Measurements from ENCODE around the gene ZFX.
"Not testable (repeated sequence)": the region's sequence is repeated elsewhere in the genome, so short reads cannot be mapped to it uniquely, and the experiment has no call there.

Gene ZFX

GRCh38 chrX:24153178-24153795 lies 3.8 kb downstream of the ZFX start:
- Histone ChIP-seq H3K4me1 (ENCODE audit: insufficient read depth, low read length) (peaks cover 8% of the 10 kb centered on the region; the same call in 1 of the 2 replicates), H3K27ac (ENCODE audit: low read depth, low read length) (no peak overlapping the region), H3K9ac (ENCODE audit: low read depth, low read length) (no peak overlapping the region), H3K4me3 (ENCODE audit: low read length) (no peak overlapping the region), H3K27me3 (ENCODE audit: insufficient read depth, low read length) (no peaks in the 10 kb centered on the region), H3K36me3 (ENCODE audit: insufficient read depth, low read length) (peaks cover 15% of the 10 kb centered on the region), H3K9me3 (ENCODE audit: insufficient read depth, low read depth, low read length) (no peaks in the 10 kb centered on the region)
- 59% methylated on average over 4 of the region's 4 CpGs for WGBS

GRCh38 chrX:24153796-24154189 lies 4.3 kb downstream of the ZFX start:
- Histone ChIP-seq H3K27ac (ENCODE audit: low read depth, low read length) (no peak overlapping the region), H3K9ac (ENCODE audit: low read depth, low read length) (no peak overlapping the region), H3K9me3 (ENCODE audit: insufficient read depth, low read depth, low read length) (no peaks in the 10 kb centered on the region), H3K36me3 (ENCODE audit: insufficient read depth, low read length) (peaks cover 15% of the 10 kb centered on the region), H3K4me1 (ENCODE audit: insufficient read depth, low read length) (peaks cover 8% of the 10 kb centered on the region; the same call in 1 of the 2 replicates), H3K27me3 (ENCODE audit: insufficient read depth, low read length) (no peaks in the 10 kb centered on the region), H3K4me3 (ENCODE audit: low read length) (no peak overlapping the region)
- WGBS, result 100% methylated on average over 2 of the region's 2 CpGs

- Histone ChIP-seq H3K4me3 (ENCODE audit: low read length) (no peak overlapping the region), H3K36me3 (ENCODE audit: insufficient read depth, low read length) (peaks cover 15% of the 10 kb centered on the region), H3K4me1 (ENCODE audit: insufficient read depth, low read length) (peaks cover 8% of the 10 kb centered on the region; the same call in 1 of the 2 replicates), H3K9ac (ENCODE audit: low read depth, low read length) (no peak overlapping the region), H3K27ac (ENCODE audit: low read depth, low read length) (no peak overlapping the region), H3K27me3 (ENCODE audit: insufficient read depth, low read length) (no peaks in the 10 kb centered on the region), H3K9me3 (ENCODE audit: insufficient read depth, low read depth, low read length) (no peaks in the 10 kb centered on the region)
- WGBS, result 86% methylated on average over 4 of the region's 8 CpGs
Measured at GRCh38 chrX:24154490-24155034, 5.0 kb downstream of the ZFX start.

- H3K9me3 ChIP-seq (ENCODE audit: insufficient read depth, low read depth, low read length); H3K9ac ChIP-seq (ENCODE audit: low read depth, low read length); H3K27me3 ChIP-seq (ENCODE audit: insufficient read depth, low read length); H3K27ac ChIP-seq (ENCODE audit: low read depth, low read length); H3K4me1 ChIP-seq (ENCODE audit: insufficient read depth, low read length); H3K4me3 ChIP-seq (ENCODE audit: low read length): not testable (repeated sequence)
- WGBS, result 91% methylated on average over 7 of the region's 7 CpGs
- H3K36me3 ChIP-seq (ENCODE audit: insufficient read depth, low read length), result peaks cover 15% of the 10 kb centered on the region
Measured at GRCh38 chrX:24155747-24156146, 6.2 kb downstream of the ZFX start.

GRCh38 chrX:24156177-24156576 lies 6.6 kb downstream of the ZFX start:
- H3K9me3 ChIP-seq (ENCODE audit: insufficient read depth, low read depth, low read length), result no peaks in the 10 kb centered on the region
- no peak overlapping the region for H3K4me3 ChIP-seq (ENCODE audit: low read length)
- H3K9ac ChIP-seq (ENCODE audit: low read depth, low read length), result no peak overlapping the region
- H3K4me1 ChIP-seq (ENCODE audit: insufficient read depth, low read length), result peaks cover 8% of the 10 kb centered on the region; the same call in 1 of the 2 replicates
- H3K27ac ChIP-seq (ENCODE audit: low read depth, low read length), result no peak overlapping the region
- H3K36me3 ChIP-seq (ENCODE audit: insufficient read depth, low read length), result peaks cover 15% of the 10 kb centered on the region
- WGBS, result 100% methylated on average over 2 of the region's 4 CpGs
- no peaks in the 10 kb centered on the region for H3K27me3 ChIP-seq (ENCODE audit: insufficient read depth, low read length)

- WGBS, result 97% methylated on average over 2 of the region's 4 CpGs
- H3K9ac ChIP-seq (ENCODE audit: low read depth, low read length), result no peak overlapping the region
- H3K4me3 ChIP-seq (ENCODE audit: low read length), result no peak overlapping the region
- H3K4me1 ChIP-seq (ENCODE audit: insufficient read depth, low read length), result no peaks in the 10 kb centered on the region
- H3K27me3 ChIP-seq (ENCODE audit: insufficient read depth, low read length), result no peaks in the 10 kb centered on the region
- H3K27ac ChIP-seq (ENCODE audit: low read depth, low read length), result no peak overlapping the region
- peaks cover 13% of the 10 kb centered on the region; the same call in 1 of the 2 replicates for H3K36me3 ChIP-seq (ENCODE audit: insufficient read depth, low read length)
- H3K9me3 ChIP-seq (ENCODE audit: insufficient read depth, low read depth, low read length), result no peaks in the 10 kb centered on the region
Measured at GRCh38 chrX:24158881-24159280, 9.4 kb downstream of the ZFX start.

- H3K27ac ChIP-seq (ENCODE audit: low read depth, low read length), result no peak overlapping the region
- no peak overlapping the region for H3K9ac ChIP-seq (ENCODE audit: low read depth, low read length)
- no peaks in the 10 kb centered on the region for H3K9me3 ChIP-seq (ENCODE audit: insufficient read depth, low read depth, low read length)
- H3K4me3 ChIP-seq (ENCODE audit: low read length), result no peak overlapping the region
- peaks cover 22% of the 10 kb centered on the region for H3K4me1 ChIP-seq (ENCODE audit: insufficient read depth, low read length)
- WGBS, result 83% methylated on average over 1 of the region's 2 CpGs
- 0 out of 2 replicates have a peak, but pooled peaks cover 3% of the 10 kb centered on the region for H3K36me3 ChIP-seq (ENCODE audit: insufficient read depth, low read length)
- no peaks in the 10 kb centered on the region for H3K27me3 ChIP-seq (ENCODE audit: insufficient read depth, low read length)
Measured at GRCh38 chrX:24166078-24166477, 16.5 kb downstream of the ZFX start.

- Histone ChIP-seq H3K4me1 (ENCODE audit: insufficient read depth, low read length) (peaks cover 22% of the 10 kb centered on the region), H3K27ac (ENCODE audit: low read depth, low read length) (no peak overlapping the region), H3K9ac (ENCODE audit: low read depth, low read length) (no peak overlapping the region), H3K36me3 (ENCODE audit: insufficient read depth, low read length) (peaks cover 11% of the 10 kb centered on the region), H3K4me3 (ENCODE audit: low read length) (no peak overlapping the region), H3K27me3 (ENCODE audit: insufficient read depth, low read length) (no peaks in the 10 kb centered on the region), H3K9me3 (ENCODE audit: insufficient read depth, low read depth, low read length) (no peaks in the 10 kb centered on the region)
Measured at GRCh38 chrX:24167719-24168472, 18.4 kb downstream of the ZFX start.

GRCh38 chrX:24168807-24169206 lies 19.3 kb downstream of the ZFX start:
- H3K9me3 ChIP-seq (ENCODE audit: insufficient read depth, low read depth, low read length), result no peaks in the 10 kb centered on the region
- H3K27ac ChIP-seq (ENCODE audit: low read depth, low read length), result no peak overlapping the region
- H3K27me3 ChIP-seq (ENCODE audit: insufficient read depth, low read length), result no peaks in the 10 kb centered on the region
- peaks cover 22% of the 10 kb centered on the region for H3K4me1 ChIP-seq (ENCODE audit: insufficient read depth, low read length)
- H3K9ac ChIP-seq (ENCODE audit: low read depth, low read length), result no peak overlapping the region
- no peak overlapping the region for H3K4me3 ChIP-seq (ENCODE audit: low read length)
- peaks cover 20% of the 10 kb centered on the region for H3K36me3 ChIP-seq (ENCODE audit: insufficient read depth, low read length)
- 74% methylated on average over 4 of the region's 5 CpGs for WGBS

- Histone ChIP-seq H3K9ac (ENCODE audit: low read depth, low read length) (no peak overlapping the region; the same call in 1 of the 2 replicates), H3K27ac (ENCODE audit: low read depth, low read length) (no peak overlapping the region)
Measured at GRCh38 chrX:24169211-24169610, 19.7 kb downstream of the ZFX start.

GRCh38 chrX:24173115-24173847 lies 23.8 kb downstream of the ZFX start:
- H3K9ac ChIP-seq (ENCODE audit: low read depth, low read length), result no peak overlapping the region
- no peaks in the 10 kb centered on the region for H3K9me3 ChIP-seq (ENCODE audit: insufficient read depth, low read depth, low read length)
- no peaks in the 10 kb centered on the region for H3K27me3 ChIP-seq (ENCODE audit: insufficient read depth, low read length)
- H3K27ac ChIP-seq (ENCODE audit: low read depth, low read length), result no peak overlapping the region
- peaks cover 35% of the 10 kb centered on the region for H3K36me3 ChIP-seq (ENCODE audit: insufficient read depth, low read length)
- WGBS, result 89% methylated on average over 11 of the region's 11 CpGs
- H3K4me1 ChIP-seq (ENCODE audit: insufficient read depth, low read length), result peaks cover 13% of the 10 kb centered on the region
- no peak overlapping the region for H3K4me3 ChIP-seq (ENCODE audit: low read length)

More at GRCh38 chrX:24169211-24169610, 19.7 kb downstream of the ZFX start:
- WGBS, result 80% methylated on average over 3 of the region's 3 CpGs
- Histone ChIP-seq H3K9me3 (ENCODE audit: insufficient read depth, low read depth, low read length) (no peaks in the 10 kb centered on the region), H3K36me3 (ENCODE audit: insufficient read depth, low read length) (peaks cover 20% of the 10 kb centered on the region), H3K4me3 (ENCODE audit: low read length) (no peak overlapping the region), H3K4me1 (ENCODE audit: insufficient read depth, low read length) (peaks cover 22% of the 10 kb centered on the region), H3K27me3 (ENCODE audit: insufficient read depth, low read length) (no peaks in the 10 kb centered on the region)

All from HUES64 (cell line).